MM.1S (cell line): ENCODE measurements around the gene SLC35F3.
A peak's percentile ranks its signal among the peaks of the same experiment; 100 is the strongest.

Experiments
- DNase-seq: peaks from one replicate; pipeline ENCODE4 v3.0.0-alpha.2; 2015
- H2AFZ ChIP-seq: fragments of 300-600 bp; sonication (generic); 2 replicates; pipeline ENCODE4 v1.6.0; 2016; ENCODE audit warnings: antibody characterized with exemption, low read length
- H3F3A ChIP-seq: fragments of 300-600 bp; sonication (generic); 2 replicates; pipeline ENCODE4 v1.6.1; 2016; ENCODE audit warnings: mild to moderate bottlenecking, antibody characterized with exemption, low read length, moderate library complexity, mixed read lengths; ENCODE audit not compliant: insufficient read depth
- H3K27ac ChIP-seq: fragments of 300-600 bp; sonication (generic); 2 replicates; pipeline ENCODE4 v1.5.1; 2016; ENCODE audit warnings: mild to moderate bottlenecking, low read length
- H3K27me3 ChIP-seq: fragments of 300-600 bp; sonication (generic); replicated peaks from 2 replicates; pipeline ENCODE4 v1.6.0; 2016; ENCODE audit warnings: low read length; ENCODE audit not compliant: insufficient read depth
- H3K36me3 ChIP-seq: fragments of 300-600 bp; sonication (generic); replicated peaks from 2 replicates; pipeline ENCODE4 v1.6.1; 2016; ENCODE audit warnings: mild to moderate bottlenecking, low read length, mixed read lengths; ENCODE audit not compliant: insufficient read depth
- H3K4me1 ChIP-seq: fragments of 300-600 bp; sonication (generic); 2 replicates; pipeline ENCODE4 v1.6.1; 2016; ENCODE audit warnings: low read length, mixed read lengths
- H3K4me2 ChIP-seq: fragments of 300-600 bp; sonication (generic); 2 replicates; pipeline ENCODE4 v1.6.0; 2016; ENCODE audit warnings: low read depth, low read length
- H3K4me3 ChIP-seq: fragments of 300-600 bp; sonication (generic); 2 replicates; pipeline ENCODE4 v1.5.1; 2016; ENCODE audit warnings: low read length, mixed read lengths
- H3K79me2 ChIP-seq: fragments of 300-600 bp; sonication (generic); 2 replicates; pipeline ENCODE4 v1.6.1; 2016; ENCODE audit warnings: mixed run types, low read length, mixed read lengths
- H3K9ac ChIP-seq: fragments of 300-600 bp; sonication (generic); 2 replicates; pipeline ENCODE4 v1.6.1; 2016; ENCODE audit warnings: low read length, mixed read lengths
- H3K9me2 ChIP-seq: fragments of 300-600 bp; sonication (generic); replicated peaks from 2 replicates; pipeline ENCODE4 v1.6.1; 2016; ENCODE audit warnings: mild to moderate bottlenecking, low read length, mixed read lengths; ENCODE audit not compliant: insufficient read depth
- H3K9me3 ChIP-seq: fragments of 300-600 bp; sonication (generic); replicated peaks from 2 replicates; pipeline ENCODE4 v1.6.1; 2016; ENCODE audit warnings: mild to moderate bottlenecking, low read length, mixed read lengths; ENCODE audit not compliant: insufficient read depth
- H4K20me1 ChIP-seq: fragments of 300-600 bp; sonication (generic); 2 replicates; pipeline ENCODE4 v1.6.1; 2016; ENCODE audit warnings: mild to moderate bottlenecking, low read length, moderate library complexity, mixed read lengths; ENCODE audit not compliant: insufficient read depth
- EZH2 ChIP-seq: fragments of 300-600 bp; sonication (generic); optimal IDR thresholded peaks from 2 replicates; pipeline ENCODE3; 2017; ENCODE audit warnings: low read depth, mild to moderate bottlenecking, antibody characterized with exemption, low read length, mixed read lengths
- EZH2phosphoT487 ChIP-seq: fragments of 300-600 bp; sonication (generic); IDR thresholded peaks from 2 replicates; pipeline ENCODE4 v1.6.1; 2018; ENCODE audit warnings: antibody characterized with exemption, low read length
- TF ChIP-seq, protein P1 (sequence below): fragments of 300-600 bp; sonication (generic); IDR thresholded peaks from 2 replicates; pipeline ENCODE4 v1.5.1; 2016; ENCODE audit warnings: antibody characterized with exemption, low read length, mixed read lengths

The SLC35F3 gene

DNA sequence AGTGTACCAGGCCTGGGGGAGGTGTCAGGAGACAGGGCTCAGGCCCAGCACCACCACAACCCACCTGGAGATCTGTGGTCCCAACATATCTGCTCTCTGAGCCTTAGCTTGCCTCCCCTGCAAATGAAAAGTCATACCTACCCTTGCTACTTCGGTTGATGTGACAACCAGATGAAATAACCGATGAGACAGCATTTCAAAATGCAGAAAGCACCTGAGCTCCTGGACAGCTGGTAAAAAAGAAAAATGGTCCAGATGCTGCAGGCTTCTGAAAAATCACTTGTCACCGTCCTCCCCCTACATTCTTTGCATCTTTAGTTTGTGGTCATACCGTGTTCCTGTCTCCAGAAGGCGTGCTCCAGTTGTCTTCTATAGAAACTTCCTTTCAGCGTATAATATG is 416.8 kb downstream of the SLC35F3 start:
- no peak for TF ChIP-seq EZH2
- TF ChIP-seq, protein P1, sequence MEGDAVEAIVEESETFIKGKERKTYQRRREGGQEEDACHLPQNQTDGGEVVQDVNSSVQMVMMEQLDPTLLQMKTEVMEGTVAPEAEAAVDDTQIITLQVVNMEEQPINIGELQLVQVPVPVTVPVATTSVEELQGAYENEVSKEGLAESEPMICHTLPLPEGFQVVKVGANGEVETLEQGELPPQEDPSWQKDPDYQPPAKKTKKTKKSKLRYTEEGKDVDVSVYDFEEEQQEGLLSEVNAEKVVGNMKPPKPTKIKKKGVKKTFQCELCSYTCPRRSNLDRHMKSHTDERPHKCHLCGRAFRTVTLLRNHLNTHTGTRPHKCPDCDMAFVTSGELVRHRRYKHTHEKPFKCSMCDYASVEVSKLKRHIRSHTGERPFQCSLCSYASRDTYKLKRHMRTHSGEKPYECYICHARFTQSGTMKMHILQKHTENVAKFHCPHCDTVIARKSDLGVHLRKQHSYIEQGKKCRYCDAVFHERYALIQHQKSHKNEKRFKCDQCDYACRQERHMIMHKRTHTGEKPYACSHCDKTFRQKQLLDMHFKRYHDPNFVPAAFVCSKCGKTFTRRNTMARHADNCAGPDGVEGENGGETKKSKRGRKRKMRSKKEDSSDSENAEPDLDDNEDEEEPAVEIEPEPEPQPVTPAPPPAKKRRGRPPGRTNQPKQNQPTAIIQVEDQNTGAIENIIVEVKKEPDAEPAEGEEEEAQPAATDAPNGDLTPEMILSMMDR, result no peak
- no peak for TF ChIP-seq EZH2phosphoT487

DNA sequence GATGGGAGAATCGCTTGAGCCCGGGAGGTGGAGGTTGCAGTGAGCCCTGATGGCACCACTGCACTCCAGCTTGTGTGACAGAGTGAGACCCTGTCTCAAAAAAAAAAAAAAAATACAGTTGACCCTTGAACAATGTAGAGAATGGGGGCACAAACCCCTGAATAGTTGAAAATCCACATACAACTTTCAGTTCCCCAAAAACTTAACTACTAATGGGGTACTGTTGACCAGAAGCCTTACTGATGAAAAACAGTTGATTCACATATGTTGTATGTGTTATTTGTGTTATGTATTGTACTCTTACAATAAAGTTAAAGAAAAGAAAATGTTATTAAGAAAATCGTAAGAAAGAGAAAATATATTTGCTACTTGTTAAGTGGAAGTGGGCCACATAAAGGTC is 417.6 kb downstream of the SLC35F3 start:
- no peaks in the 10 kb centered on the region for H3K79me2 ChIP-seq
- H3K27ac ChIP-seq, result no peak overlapping the region
- H3K9ac ChIP-seq, result no peak overlapping the region
- no peak overlapping the region for H2AFZ ChIP-seq
- H3K4me1 ChIP-seq, result no peaks in the 10 kb centered on the region
- no peaks in the 10 kb centered on the region for H3F3A ChIP-seq
- no peaks in the 10 kb centered on the region for H3K36me3 ChIP-seq
- H4K20me1 ChIP-seq, result no peaks in the 10 kb centered on the region
- H3K4me3 ChIP-seq, result no peak overlapping the region
- H3K9me3 ChIP-seq, result no peaks in the 10 kb centered on the region
- peaks cover 10% of the 10 kb centered on the region; the same call in 1 of the 2 replicates for H3K27me3 ChIP-seq
- TF ChIP-seq EZH2 (no peak), EZH2phosphoT487 (no peak)
- TF ChIP-seq, protein P1, result no peak
- no peak overlapping the region for H3K4me2 ChIP-seq
- H3K9me2 ChIP-seq, result no peaks in the 10 kb centered on the region
- DNase-seq, result no peak

More for the DNA sequence above, 416.8 kb downstream of the SLC35F3 start:
- Histone ChIP-seq H4K20me1 (no peaks in the 10 kb centered on the region), H3K4me2 (no peak overlapping the region), H3K79me2 (no peaks in the 10 kb centered on the region), H3K36me3 (no peaks in the 10 kb centered on the region), H3F3A (no peaks in the 10 kb centered on the region), H2AFZ (no peak overlapping the region), H3K4me1 (no peaks in the 10 kb centered on the region), H3K27ac (no peak overlapping the region), H3K9me3 (no peaks in the 10 kb centered on the region), H3K27me3 (peaks cover 10% of the 10 kb centered on the region; the same call in 1 of the 2 replicates), H3K9me2 (no peaks in the 10 kb centered on the region), H3K4me3 (no peak overlapping the region), H3K9ac (no peak overlapping the region)
- no peak for DNase-seq

DNA sequence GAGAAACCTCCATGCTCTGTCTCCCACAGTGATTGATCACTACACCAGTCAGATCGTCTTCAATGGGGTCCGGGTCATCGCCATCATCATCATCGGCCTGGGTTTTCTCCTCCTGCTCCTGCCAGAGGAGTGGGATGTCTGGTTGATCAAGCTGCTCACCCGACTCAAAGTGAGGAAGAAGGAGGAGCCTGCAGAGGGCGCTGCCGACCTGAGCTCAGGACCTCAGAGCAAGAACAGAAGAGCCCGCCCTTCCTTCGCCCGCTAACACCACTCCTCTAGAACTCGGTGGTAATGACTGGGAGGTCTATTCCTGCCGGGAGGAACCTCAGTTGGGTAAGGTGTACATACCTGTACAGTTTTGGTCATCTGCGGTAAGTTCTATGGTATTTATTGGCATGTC is 418.5 kb downstream of the SLC35F3 start:
- Histone ChIP-seq H3K4me1 (no peaks in the 10 kb centered on the region), H3K9ac (no peak overlapping the region), H2AFZ (peak overlapping the region; percentile 16; the same call in 1 of the 2 replicates), H3K27me3 (peaks cover 10% of the 10 kb centered on the region; the same call in 1 of the 2 replicates), H4K20me1 (no peaks in the 10 kb centered on the region), H3K79me2 (no peaks in the 10 kb centered on the region), H3K9me3 (no peaks in the 10 kb centered on the region), H3K4me2 (peak overlapping the region; percentile 14; the same call in 1 of the 2 replicates), H3F3A (no peaks in the 10 kb centered on the region), H3K9me2 (no peaks in the 10 kb centered on the region), H3K4me3 (no peak overlapping the region; the same call in 1 of the 2 replicates), H3K27ac (no peak overlapping the region), H3K36me3 (no peaks in the 10 kb centered on the region)
- TF ChIP-seq EZH2phosphoT487, result no peak
- TF ChIP-seq, protein P1, result peak; percentile 59
- TF ChIP-seq EZH2, result no peak
- DNase-seq, result peak; percentile 54
